ENCODE measurements around the gene AMMECR1L. TPM values are rescaled to one million over a fixed set of nuclear protein-coding genes. Genes with fewer than 3 reads are reported as not detected.

AMMECR1L gene
- total RNA-seq, 1 experiment from 2014 or later: 19.1 TPM

DNA sequence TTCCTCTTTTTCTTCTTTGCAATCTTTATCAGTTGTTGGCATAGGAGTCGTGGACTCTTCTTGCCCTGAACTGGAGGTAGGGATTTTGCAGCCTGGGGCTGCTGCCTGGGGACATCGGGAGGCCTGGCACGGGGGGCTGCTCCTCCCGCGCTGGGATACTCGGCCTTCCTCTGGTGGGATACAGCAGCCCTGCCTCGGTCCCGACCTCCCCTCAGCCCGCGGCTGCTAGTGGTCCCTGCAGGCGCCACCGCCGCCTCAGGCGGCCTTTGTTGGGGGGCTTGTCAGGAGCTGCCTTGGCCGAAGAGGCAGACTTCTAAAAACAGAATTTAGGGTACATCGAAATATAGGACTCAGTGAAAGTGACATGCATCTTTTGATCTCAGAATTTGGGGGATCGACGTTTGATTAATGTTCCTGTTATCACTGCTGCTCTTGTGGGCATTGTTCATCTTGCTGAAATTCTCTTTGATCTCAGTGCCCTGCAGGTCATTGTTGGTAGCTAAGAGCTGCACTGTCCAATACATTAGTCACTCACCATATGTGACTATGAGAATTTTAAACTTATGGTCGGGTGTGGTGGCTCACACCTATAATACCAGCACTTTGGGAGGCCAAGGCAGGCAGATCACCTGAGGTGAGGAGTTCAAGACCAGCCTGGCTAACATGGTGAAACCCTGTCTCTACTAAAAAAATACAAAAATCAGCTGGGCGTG lies 44.1 kb downstream of the AMMECR1L start:
- intact Hi-C loops (cut with micrococcal nuclease): no loop called here
- BruUV-seq (replicated peaks): no TSS peak
- Histone ChIP-seq H3K36me3 (ENCODE audit: control insufficient read depth in 1 of 2, insufficient read depth in 2 of 2, low read length in 2 of 2) (peaks cover 13 to 14% of the 10 kb centered on the region in 2 experiments; a peak in 3 of 4 replicates), H3K27ac (ENCODE audit: low read depth, low read length) (no peak overlapping the region), H4K20me1 (ENCODE audit: insufficient read depth) (no peaks in the 10 kb centered on the region), H3K27me3 (ENCODE audit: insufficient read depth, low read length) (no peaks in the 10 kb centered on the region), H3K79me2 (ENCODE audit: insufficient read depth, low read length) (no peaks in the 10 kb centered on the region; the same call in 1 of the 2 replicates), H2AFZ (ENCODE audit: low read depth, low read length, poor library complexity, severe bottlenecking) (no peak overlapping the region), H3K9me3 (ENCODE audit: control insufficient read depth in 1 of 2, insufficient read depth in 1 of 2, low read depth in 1 of 2, low read length in 2 of 2) (no peaks in the 10 kb centered on the region), H3K9ac (ENCODE audit: low read length) (no peak overlapping the region), H3K4me3 (replicated peaks in 1 of 2; ENCODE audit: low read depth in 1 of 2, low read length in 2 of 2) (no peak overlapping the region), H3K4me2 (ENCODE audit: low read length) (no peak overlapping the region), H3K4me1 (ENCODE audit: control insufficient read depth in 1 of 2, insufficient read depth in 2 of 2, low read length in 2 of 2) (no peaks in the 10 kb centered on the region), H3K9me2 (ENCODE audit: insufficient read depth) (no peaks in the 10 kb centered on the region)
- POLR2A ChIA-PET: no interaction called here
- TF ChIP-seq TCF7L2 (IDR thresholded peaks at IDR 0.05; ENCODE audit: borderline replicate concordance, extremely low read depth, insufficient read depth, insufficient read length): no peak
- no peak for TF ChIP-seq ZNF274 (IDR thresholded peaks at IDR 0.05; ENCODE audit: low read depth, low read length)
- TF ChIP-seq YY1 (IDR thresholded peaks at IDR 0.05; ENCODE audit: extremely low read depth, insufficient replicate concordance, low read depth, low read length): no peak
- TF ChIP-seq EZH2 (IDR thresholded peaks at IDR 0.05): no peak
- no peak for TF ChIP-seq CEBPB (IDR thresholded peaks at IDR 0.05; ENCODE audit: low read depth)
- no peak for TF ChIP-seq FOSL1 (IDR thresholded peaks at IDR 0.05; ENCODE audit: low read depth)
- no peak for TF ChIP-seq SRF (IDR thresholded peaks at IDR 0.05; ENCODE audit: low read depth)
- no peak for TF ChIP-seq SP1 (IDR thresholded peaks at IDR 0.05; ENCODE audit: low read depth)
- TF ChIP-seq MAX (IDR thresholded peaks at IDR 0.05): no peak
- no peak for TF ChIP-seq JUND (IDR thresholded peaks at IDR 0.05)
- no peak for DNase-seq (ENCODE audit: low read depth, low spot score)
- ATAC-seq: peak; percentile 37; the same call in 1 of the 2 replicates
- CTCF ChIA-PET: no interaction called here
- RAD21 ChIA-PET (ENCODE audit: low non-redundant PET in 1 of 2, low total read pairs in 2 of 2, uncharacterized antibody in 2 of 2, unreplicated experiment in 2 of 2): no interaction called here

- H3K4me3 ChIP-seq (replicated peaks in 1 of 2; ENCODE audit: low read depth in 1 of 2, low read length in 2 of 2): no peak overlapping the region
- no peak for DNase-seq (ENCODE audit: low read depth, low spot score)
Observed at GRCh38 chr2:127840893-127841292, 44.9 kb downstream of the AMMECR1L start.

More at GRCh38 chr2:127840893-127841292, 44.9 kb downstream of the AMMECR1L start:
- no peaks in the 10 kb centered on the region for H4K20me1 ChIP-seq (ENCODE audit: insufficient read depth)
- POLR2A ChIA-PET: no interaction called here
- H2AFZ ChIP-seq (ENCODE audit: low read depth, low read length, poor library complexity, severe bottlenecking): no peak overlapping the region
- H3K27me3 ChIP-seq (ENCODE audit: insufficient read depth, low read length): no peaks in the 10 kb centered on the region
- H3K27ac ChIP-seq (ENCODE audit: low read depth, low read length): no peak overlapping the region
- no peaks in the 10 kb centered on the region for H3K9me2 ChIP-seq (ENCODE audit: insufficient read depth)
- H3K4me1 ChIP-seq (ENCODE audit: control insufficient read depth in 1 of 2, insufficient read depth in 2 of 2, low read length in 2 of 2): no peaks in the 10 kb centered on the region
- RAD21 ChIA-PET (ENCODE audit: low non-redundant PET in 1 of 2, low total read pairs in 2 of 2, uncharacterized antibody in 2 of 2, unreplicated experiment in 2 of 2): no interaction called here
- no peak for ATAC-seq
- TF ChIP-seq SP1 (IDR thresholded peaks at IDR 0.05; ENCODE audit: low read depth) (no peak), EZH2phosphoT487 (IDR thresholded peaks at IDR 0.05; ENCODE audit: borderline replicate concordance) (no peak), RAD21 (IDR thresholded peaks at IDR 0.05; ENCODE audit: low read depth) (no peak), EZH2 (IDR thresholded peaks at IDR 0.05) (no peak), POLR2AphosphoS5 (IDR thresholded peaks at IDR 0.05; ENCODE audit: low read depth, low read length) (no peak), YY1 (IDR thresholded peaks at IDR 0.05; ENCODE audit: extremely low read depth, insufficient replicate concordance, low read depth, low read length) (no peak), MAX (IDR thresholded peaks at IDR 0.05) (no peak)
- H3K79me2 ChIP-seq (ENCODE audit: insufficient read depth, low read length): no peaks in the 10 kb centered on the region; the same call in 1 of the 2 replicates
- peaks cover 7 to 9% of the 10 kb centered on the region in 2 experiments; a peak in 2 of 4 replicates for H3K36me3 ChIP-seq (ENCODE audit: control insufficient read depth in 1 of 2, insufficient read depth in 2 of 2, low read length in 2 of 2)
- intact Hi-C loops (cut with micrococcal nuclease): no loop called here
- no TSS peak for BruUV-seq (replicated peaks)
- H3K9ac ChIP-seq (ENCODE audit: low read length): no peak overlapping the region
- CTCF ChIA-PET: no interaction called here
- H3K9me3 ChIP-seq (ENCODE audit: control insufficient read depth in 1 of 2, insufficient read depth in 1 of 2, low read depth in 1 of 2, low read length in 2 of 2): no peaks in the 10 kb centered on the region
- H3K4me2 ChIP-seq (ENCODE audit: low read length): no peak overlapping the region

Measured in HCT116 (cell line).